GM10266 (cell line): ENCODE data around the gene TBX15.

Source experiments
- DNase-seq: peaks from one replicate; pipeline ENCODE4 v3.0.0; 2012; ENCODE audit errors: extremely low spot score
- TF ChIP-seq, protein P1 (sequence below): IDR thresholded peaks from 2 replicates; pipeline ENCODE4 v1.5.1; 2012; ENCODE audit warnings: mild to moderate bottlenecking, low read depth; ENCODE audit not compliant: control insufficient read depth, insufficient read depth; ENCODE audit errors: missing control alignments

The TBX15 gene

DNA sequence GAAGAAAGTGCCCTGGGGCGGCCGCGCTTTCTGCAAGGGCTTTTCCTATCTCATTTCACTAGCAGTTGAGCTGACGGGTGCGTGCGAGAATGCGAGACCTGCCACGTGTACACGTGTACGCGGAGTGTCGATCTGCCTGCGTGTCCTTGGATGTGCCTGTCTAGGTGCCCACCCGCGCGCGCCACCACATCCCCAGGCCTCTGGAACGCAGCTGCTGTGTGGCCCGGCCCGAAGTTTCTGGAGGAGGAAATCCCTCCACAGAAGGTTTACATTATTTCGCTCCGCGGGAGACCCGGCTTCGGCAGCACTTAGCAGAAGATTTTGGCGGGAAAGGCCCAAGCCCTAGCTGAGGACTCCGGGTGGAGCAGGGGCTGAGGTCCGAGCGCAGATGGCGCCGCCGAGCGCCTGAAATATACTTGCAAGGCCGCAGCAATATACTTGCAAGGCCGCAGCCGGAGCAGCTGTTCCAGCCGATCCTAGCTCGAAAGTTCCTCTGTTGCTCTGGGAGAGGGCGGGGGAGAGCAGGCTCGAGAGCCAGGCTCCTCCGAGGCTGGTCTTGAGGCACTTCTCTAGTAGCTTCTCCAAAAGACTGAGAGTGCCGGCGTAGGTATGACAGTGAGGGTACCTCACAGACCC lies 3.9 kb downstream of the TBX15 start:
- TF ChIP-seq, protein P1, sequence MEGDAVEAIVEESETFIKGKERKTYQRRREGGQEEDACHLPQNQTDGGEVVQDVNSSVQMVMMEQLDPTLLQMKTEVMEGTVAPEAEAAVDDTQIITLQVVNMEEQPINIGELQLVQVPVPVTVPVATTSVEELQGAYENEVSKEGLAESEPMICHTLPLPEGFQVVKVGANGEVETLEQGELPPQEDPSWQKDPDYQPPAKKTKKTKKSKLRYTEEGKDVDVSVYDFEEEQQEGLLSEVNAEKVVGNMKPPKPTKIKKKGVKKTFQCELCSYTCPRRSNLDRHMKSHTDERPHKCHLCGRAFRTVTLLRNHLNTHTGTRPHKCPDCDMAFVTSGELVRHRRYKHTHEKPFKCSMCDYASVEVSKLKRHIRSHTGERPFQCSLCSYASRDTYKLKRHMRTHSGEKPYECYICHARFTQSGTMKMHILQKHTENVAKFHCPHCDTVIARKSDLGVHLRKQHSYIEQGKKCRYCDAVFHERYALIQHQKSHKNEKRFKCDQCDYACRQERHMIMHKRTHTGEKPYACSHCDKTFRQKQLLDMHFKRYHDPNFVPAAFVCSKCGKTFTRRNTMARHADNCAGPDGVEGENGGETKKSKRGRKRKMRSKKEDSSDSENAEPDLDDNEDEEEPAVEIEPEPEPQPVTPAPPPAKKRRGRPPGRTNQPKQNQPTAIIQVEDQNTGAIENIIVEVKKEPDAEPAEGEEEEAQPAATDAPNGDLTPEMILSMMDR, result peak; percentile 17
- peak; percentile 20 for DNase-seq

DNA sequence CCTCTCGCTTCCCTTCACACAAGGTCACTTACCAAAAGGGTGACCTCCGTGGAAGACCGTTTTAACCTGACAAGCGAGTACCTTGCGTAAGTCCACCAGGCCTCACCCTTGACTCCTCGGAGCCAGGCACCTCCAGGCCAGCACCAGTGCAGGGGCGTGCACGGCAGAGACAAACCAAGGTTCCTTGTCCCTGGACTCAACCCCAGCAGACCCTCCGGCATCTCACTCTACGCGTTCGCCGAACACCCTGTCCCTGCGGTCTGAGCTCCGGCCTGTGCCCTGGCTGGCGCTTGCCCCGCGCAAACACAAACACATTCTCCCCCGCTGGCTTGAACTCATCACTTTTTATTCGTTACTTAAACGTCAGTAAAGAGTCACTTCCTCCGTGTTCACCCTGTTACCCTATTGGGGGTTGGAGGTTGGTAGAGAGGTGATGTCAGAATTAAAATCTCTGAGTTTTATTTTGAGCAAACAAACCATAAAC lies 4.5 kb downstream of the TBX15 start:
- DNase-seq, result no peak
- TF ChIP-seq, protein P1, result no peak

DNA sequence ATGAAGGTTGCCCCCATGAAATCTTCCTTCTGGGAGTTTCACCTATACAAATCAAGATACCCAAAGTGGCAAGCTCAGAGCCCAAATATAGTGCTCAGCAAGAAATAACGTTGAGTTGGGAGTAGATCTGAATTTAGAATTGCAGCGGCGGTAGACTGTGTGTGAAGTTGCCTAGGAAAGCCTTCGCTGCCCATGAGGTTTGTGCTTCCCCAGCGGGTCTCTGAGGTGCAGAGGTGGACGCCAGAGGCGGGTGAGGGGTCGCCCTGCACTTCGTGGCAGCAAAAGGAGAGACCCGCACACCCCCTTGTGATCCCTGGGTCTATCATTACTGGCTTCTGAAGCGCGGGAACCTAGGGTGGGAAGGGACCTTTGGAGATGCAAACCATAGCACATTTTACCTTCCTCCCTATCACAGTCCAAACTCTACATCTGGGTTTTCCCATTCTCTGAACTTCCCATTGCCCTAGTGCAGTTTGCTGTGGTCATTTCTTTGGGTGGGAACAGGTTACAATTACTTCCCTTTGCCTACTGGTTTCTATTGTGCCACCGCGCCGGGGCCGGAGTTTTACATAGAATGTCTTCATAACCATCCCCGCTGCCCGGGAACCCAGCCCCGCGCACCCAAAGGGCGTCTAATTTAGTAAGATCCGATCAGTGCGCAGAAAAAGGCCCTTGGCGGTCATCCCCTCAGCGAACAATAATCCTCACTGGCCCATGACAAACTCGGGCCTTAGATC lies 5.2 kb downstream of the TBX15 start:
- TF ChIP-seq, protein P1, result no peak

DNA sequence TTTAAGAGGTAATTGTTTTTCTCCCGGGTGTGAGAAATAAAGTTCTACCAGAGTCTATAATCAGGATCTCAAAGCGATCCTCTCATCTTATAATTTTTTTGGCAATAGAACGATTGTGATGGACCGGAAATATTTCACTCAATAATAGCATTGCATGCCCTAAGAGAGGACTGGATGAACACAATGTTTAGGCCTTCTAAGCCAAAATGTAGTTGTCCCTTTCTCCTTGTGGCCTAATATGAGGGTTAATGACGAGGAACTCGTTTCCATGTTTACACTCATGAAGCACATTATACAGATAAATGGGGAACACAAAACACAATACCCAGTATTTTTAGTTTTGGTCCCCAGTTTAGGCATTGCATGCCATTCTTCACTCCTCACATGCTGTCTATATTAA lies 5.9 kb downstream of the TBX15 start:
- DNase-seq, result no peak
- TF ChIP-seq, protein P1, result no peak

More for the DNA sequence above, 5.2 kb downstream of the TBX15 start:
- DNase-seq, result no peak

DNA sequence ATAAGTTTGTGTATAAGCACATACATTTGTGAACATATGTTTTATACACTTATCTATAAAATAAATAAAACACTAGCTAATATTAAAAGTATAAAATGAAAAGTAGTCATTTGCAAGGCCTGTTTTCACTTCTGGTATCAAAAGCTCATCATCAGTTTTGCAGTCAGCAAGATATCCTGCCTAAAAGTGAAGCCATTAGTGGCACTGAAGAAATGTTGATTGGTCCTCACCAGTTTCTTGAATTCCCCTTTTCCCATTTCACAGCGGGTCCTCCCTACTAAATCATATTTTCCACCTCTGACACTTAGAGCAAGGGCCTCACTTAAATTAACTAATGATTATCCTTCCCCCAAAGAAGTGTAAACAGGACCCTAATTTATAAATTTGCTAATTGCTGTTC lies 6.7 kb downstream of the TBX15 start:
- TF ChIP-seq, protein P1, result no peak
- no peak for DNase-seq

DNA sequence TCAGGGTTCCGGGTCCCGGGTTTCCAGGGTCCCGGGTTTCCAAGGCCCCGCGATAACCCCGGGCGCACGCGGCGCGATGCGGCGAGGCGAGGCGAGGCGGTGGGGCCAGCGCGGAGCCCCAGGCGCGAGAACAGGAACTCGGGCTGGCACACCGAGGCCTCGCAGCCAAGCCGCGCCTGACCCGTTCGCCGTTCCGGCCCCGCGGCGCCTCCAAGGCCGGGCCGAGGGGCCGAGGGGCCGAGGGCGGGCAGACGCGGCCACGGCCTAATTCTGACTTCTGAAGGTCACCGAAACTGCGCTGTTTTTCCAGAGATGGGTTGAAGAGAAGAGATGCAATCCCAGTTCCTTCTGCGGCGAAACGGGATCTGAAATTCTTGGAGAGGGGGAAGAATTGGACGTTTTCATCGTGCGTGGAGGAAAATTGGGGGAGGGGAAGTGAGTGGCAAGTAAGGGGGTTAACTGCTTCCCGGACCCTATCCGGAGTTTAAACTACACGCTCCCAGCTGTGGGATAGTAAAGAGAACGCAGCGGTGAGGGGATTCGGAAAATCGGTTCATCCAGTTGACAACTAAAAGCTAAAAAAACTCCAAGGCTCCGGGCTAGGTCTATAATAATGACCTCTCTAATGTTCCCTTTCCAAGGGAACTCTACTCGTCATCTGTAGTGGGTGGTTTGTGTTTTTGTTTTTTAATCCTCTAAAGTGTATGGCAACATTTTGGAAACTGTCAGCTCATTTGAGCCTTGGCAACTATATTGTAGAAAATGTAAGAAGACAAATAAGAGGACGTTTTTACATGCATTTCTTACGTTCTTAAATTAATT lies 8.2 kb downstream of the TBX15 start:
- no peak for DNase-seq
- TF ChIP-seq, protein P1, result no peak
